HG02943 (cell line): Measurements from ENCODE around the gene TELO2.
"Not testable (repeated sequence)": the region's sequence is repeated elsewhere in the genome, so short reads cannot be mapped to it uniquely, and the experiment has no call there.

Experiments
- ATAC-seq: cut with Tn5 transposase; IDR thresholded peaks from one replicate; pipeline ENCODE4 v1.9.1; 2021; ENCODE audit warnings: mild to moderate bottlenecking, low read depth, moderate library complexity; ENCODE audit not compliant: unreplicated experiment

TELO2 gene

DNA sequence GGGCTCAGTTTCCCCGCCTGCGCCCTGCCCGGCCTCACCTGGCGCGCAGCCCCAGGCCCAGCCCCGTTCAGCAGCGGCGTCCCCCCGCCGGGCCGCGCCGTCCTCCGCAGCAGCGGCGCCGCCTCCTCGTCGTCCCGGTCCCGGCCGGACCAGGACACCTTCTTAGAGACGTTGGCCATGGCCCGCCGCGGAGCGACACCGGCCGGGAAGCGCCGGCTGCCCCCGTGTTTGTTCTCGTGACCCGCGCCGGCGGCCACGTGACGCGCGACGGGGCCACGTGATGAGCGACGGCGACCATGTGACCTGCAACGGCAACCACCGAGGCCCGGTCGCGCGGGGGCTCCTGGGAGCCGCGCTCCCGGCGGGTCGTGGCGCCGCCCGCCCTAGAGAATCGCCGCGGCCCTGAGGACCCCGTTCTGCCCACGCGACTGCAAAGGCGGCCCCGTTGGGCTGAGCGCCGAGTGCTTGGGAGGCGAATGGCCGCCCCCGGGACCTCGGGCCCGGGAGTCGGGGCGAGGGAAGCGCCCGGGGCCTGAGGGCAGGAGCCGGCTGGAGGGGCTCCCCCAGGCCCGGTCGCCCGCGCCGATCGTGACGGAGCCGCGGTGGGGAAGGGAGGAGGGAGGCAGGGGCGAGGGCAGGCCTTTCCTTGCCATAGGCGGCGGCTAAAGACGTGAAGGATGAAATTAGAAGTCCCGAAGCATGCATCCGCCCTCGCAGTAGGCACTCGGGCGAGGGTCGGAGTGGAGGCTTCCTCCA lies 18.2 kb upstream of the TELO2 start, which contains the start of gene CLCN7:
TSS of gene CLCN7 (minus strand) at position 233 of the 756 bp plus-strand sequence. CDS start at position 179, 54 bp downstream.
- ATAC-seq: peak; percentile 66

DNA sequence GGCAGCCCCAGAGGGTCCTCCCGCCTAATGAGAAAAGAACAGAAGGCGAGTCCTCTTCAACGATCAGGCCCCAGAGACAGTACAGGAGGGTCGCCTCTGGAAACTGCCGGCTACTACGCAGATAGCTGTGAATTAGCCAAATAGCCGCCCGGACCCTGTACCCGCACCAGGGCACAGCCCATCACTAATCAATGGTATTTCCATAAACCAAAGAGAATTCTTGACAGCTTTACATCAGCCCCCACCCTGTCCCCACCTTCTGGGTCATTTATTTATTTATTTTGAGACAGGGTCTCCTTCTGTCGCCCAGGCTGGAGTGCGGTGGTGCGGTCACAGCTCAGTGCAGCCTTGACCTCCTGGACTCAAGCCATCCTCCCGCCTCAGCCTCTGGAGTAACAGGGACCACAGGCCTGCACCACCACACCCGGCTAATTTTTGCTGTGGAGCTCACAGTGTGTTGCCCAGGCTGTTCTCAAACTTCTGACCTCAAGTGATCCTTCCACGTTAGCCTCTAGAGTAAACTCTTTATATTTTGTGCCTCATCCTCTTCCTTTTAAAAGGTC lies 17.5 kb upstream of the TELO2 start:
- ATAC-seq: no peak

DNA sequence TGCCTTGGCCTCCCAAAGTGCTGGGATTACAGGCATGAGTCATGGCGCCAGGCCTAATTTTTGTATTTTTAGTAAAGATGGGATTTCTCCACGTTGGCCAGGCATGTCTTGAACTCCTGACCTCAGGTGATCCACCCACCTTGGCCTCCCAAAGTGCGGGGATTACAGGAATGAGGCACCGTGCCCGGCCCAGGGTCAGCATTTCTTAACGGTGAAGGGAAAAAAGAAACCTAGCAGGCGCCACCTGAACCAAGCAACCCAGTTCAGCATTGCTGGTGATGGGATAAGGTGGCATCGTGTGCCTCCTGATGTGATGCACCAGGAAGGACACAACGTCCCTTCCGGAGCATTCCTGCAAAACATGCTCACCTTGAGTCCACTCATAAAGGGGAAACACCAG lies 16.1 kb upstream of the TELO2 start:
- no peak for ATAC-seq

DNA sequence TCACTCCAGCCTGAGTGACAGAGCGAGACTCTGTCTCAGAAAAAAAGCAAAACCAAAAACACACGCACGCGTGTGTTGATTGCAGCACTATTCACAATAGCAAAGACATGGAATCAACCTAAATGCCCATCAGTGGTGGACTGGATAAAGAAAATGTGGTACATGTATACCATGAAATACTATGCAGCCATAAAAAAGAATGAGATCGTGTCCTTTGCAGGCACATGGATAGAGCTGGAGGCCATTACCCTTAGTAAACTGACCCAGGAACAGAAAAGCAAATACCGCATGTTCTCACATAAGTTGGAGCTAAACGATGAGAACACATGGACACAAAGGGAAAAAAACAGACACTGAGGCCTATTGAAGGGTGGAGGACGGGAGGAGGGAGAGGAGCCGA lies 14.2 kb upstream of the TELO2 start:
- ATAC-seq: not testable (repeated sequence)

- ATAC-seq: no peak
These were observed 11.0 kb upstream of the TELO2 start for GRCh38 chr16:1481906-1482835.

GRCh38 chr16:1485847-1486496 lies 7.2 kb upstream of the TELO2 start:
- ATAC-seq: no peak

DNA sequence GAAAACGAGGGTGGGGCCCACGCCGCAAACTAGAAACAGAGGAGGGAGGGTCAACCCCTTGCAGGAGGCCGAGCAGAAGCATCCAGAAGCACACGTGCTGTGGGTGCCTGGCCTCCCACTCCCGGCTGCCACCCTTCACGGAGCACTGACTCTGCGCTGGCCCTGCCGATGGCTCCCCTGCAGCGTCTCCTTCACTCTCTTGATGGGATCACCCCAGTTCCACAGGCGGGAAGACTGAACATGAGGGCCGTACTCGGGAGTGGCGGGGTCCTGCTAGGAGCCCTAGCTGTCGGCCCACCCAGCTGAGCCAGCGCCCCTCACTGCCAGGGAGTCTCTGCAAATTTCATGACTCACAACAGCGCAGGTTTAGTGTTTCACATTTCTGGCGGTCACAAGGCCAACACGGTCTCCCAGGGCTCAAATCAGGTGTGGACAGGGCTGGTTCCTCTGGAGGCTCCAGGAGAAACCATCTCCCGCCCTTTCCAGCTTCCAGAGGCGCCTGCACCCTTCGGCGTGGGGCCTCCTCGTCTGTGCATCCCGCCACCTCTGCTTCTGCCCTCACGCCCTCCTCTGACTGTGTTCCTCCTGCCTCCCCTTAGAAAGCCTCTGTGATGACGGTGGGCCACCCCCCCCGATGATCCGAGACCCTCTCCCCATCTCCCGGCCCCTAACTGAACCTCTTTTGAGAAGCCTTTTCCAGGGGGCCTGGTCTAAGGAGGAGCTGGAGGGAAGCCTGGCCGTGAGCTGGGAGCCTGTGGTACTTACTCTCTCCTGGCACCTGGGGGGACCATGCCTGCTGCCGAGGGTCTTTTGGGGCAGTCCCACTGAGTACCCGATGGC lies 6.4 kb upstream of the TELO2 start:
- no peak for ATAC-seq

GRCh38 chr16:1487395-1488053 lies 5.6 kb upstream of the TELO2 start:
- no peak for ATAC-seq

DNA sequence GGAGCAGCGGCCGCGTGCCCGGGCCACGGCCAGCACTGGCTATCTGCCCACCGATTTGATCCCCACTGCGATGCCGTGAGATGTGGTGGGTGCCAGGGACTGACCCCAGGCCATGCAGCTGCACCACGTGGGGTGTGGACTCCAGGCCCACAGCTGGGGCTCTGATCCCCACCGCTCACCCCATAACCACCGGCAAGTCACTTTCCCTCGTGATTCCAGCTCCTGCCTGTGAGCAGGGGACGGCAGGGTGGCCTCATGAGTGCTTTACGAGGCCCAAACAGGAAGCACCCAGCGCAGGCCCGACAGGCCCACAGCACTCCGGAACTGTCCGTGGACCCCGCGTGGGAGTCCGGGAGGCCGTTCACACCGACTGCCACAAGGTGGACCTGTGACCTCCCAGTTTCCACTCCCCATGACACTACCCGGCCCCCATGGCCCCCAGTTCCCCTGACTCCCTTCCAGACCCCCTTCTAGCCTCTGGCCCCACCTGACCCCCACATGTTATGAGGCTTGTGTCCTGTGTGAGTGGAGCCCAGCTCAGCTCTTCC lies 5.0 kb upstream of the TELO2 start:
- ATAC-seq: no peak

DNA sequence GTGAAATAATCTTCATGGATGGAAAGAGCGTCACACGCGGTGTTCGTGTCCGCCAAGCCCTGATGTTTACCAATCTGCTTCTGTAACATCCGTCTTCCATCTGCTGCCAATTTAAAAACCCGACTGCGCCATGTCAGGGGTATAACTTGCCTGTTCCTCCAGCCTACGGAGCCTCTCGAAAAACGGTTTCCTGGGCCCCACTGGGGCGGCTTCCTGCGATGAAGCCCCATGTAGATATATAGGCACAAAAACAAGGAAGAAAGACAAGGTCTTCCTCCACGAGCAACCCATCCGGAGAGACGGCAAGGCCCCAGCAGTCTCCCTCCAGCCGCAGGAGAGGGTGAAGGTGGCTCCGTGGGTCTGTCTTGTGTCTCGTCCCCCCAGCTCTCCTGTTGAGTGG lies 4.5 kb upstream of the TELO2 start, which contains the start of gene PTX4:
TSS of gene PTX4 (minus strand) at position 326 of the 400 bp plus-strand sequence. CDS start at position 291, 35 bp downstream.
- no peak for ATAC-seq

DNA sequence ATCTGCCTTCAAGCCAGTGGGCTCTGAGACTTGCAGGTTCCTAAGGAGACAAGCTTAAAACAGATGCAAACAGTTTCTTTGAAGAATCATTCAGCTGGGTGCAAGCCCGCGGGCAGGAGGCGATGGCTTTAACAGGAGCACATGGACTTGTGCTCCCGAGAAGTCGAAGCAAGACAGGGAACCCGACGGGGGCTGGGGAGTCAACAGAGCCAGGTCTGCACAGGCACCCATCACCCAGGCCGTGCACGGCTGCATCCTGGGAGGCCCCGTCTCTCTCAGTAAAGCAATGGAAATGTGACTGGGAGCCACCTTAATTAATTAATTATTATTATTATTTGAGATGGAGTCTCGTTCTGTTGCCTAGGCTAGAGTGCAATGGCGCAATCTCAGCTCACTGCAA lies 4.1 kb upstream of the TELO2 start:
- no peak for ATAC-seq

DNA sequence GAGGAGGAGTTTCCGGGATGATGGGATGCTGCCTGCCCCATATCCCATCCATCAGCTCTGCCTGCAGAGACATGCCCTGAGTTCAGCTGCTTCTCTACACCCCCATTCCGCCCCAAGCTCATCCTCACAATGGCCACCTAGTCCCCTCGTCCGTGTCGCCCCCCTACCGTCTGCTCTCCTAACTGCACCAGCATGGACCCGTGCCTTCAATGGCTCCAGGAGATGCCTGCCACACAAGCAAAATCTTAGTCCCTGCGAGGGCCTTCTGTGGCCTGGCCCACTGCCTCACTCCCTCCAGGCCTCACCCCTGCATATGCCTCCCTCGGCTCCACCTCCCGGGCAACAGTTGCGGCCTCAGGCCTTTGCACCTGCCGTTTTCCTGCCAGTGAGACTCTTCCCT lies 1.8 kb upstream of the TELO2 start:
- no peak for ATAC-seq

DNA sequence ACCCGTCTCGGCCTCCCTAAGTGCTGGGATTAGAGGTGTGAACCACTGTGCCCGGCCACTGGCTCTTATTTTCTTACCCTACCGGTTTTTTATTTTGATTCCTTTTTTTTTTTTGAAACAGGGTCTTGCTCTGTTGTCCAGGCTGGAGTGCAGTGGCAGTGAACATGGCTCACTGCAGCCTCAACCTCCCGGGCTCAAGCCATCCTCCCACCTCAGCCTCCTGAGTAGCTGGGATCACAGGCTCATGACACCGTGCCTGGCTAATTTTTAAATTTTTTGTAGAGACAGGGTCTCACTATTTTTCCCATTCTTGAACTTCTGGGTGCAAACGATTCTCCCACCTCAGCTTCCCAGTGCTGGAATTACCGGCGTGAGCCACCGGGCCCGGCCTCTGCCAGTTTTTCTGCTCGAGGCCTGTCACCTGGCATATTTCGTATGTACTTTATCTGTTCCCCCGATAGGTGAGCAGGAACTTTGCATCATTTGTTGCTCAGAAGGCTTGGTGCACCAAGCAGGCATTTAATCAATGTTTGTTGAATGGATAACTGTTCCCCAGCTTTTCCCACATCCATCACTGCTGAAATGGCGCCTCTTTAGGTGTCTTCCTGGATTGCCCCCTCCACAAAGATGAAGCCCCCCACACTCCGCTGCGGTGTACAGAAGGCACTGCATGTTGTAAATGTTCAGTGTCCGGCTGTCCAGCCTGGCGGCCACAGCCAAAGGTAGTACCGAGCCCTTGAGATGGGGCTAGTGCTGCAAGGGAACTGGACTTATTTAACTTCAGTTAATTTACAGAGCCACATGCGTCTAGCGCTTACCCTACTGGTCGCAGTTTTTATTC lies 858 bp upstream of the TELO2 start:
- ATAC-seq: no peak

- ATAC-seq: no peak
These were observed 560 bp downstream of the TELO2 start for GRCh38 chr16:1493746-1494094.

DNA sequence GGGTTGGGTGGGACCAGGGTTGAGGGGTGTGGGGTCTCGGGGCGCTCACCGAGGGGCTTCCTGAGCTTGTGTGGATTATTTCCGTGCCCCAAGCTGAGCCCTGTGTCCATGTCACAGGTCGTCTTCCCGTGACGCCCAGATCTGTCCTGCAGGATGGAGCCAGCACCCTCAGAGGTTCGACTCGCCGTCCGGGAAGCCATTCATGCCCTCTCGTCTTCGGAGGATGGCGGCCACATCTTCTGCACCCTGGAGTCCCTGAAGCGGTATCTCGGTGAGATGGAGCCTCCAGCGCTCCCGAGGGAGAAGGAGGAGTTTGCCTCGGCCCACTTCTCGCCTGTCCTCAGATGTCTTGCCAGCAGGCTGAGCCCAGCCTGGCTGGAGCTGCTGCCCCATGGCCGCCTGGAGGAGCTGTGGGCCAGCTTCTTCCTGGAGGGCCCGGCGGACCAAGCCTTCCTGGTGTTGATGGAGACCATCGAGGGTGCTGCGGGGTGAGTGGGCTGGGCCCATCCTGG lies 1.0 kb downstream of the TELO2 start:
- no peak for ATAC-seq

DNA sequence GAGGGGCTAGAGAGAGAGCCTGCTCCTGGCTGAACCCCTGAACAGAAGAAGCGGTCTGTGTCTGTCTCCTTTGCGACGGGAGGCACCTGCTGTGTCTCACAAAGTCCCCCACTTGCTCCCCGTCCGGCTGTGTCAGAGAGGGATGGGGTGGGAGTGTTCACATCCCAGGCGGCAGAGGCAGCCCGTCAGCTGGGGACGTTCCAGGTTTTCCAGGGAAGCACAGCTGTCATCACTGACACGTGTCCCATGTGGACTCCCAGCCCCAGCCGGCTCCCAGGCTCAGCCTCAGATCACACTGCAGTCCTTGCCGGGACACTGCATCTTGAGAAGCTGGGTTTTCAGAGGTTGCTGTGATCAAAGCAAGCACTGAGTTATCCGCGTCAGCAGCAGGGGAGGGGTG lies 1.6 kb downstream of the TELO2 start:
- ATAC-seq: no peak

- ATAC-seq: no peak
These were observed 2.2 kb downstream of the TELO2 start for GRCh38 chr16:1495211-1495888.
